ENCODE data around the gene C19orf53.
"Not testable (repeated sequence)": the region's sequence is repeated elsewhere in the genome, so short reads cannot be mapped to it uniquely, and the experiment has no call there.

DNA sequence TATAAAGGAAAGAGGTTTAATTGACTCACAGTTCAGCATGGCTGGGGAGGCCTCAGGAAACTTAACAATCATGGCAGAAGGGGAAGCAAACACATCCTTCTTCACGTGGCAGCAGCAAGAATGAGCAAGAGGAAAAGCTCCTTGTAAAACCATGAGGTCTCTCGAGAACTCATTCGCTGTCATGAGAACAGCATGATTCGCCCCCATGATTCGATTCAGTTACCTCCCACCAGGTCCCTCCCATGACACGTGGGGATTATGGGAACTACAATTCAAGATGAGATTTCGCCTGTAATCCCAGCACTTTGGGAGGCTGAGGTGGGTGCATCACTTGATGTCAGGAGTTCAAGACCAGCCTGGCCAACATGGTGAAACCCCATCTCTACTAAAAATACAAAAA, 20.6 kb upstream of the C19orf53 start:
- TF ChIP-seq, protein P1, sequence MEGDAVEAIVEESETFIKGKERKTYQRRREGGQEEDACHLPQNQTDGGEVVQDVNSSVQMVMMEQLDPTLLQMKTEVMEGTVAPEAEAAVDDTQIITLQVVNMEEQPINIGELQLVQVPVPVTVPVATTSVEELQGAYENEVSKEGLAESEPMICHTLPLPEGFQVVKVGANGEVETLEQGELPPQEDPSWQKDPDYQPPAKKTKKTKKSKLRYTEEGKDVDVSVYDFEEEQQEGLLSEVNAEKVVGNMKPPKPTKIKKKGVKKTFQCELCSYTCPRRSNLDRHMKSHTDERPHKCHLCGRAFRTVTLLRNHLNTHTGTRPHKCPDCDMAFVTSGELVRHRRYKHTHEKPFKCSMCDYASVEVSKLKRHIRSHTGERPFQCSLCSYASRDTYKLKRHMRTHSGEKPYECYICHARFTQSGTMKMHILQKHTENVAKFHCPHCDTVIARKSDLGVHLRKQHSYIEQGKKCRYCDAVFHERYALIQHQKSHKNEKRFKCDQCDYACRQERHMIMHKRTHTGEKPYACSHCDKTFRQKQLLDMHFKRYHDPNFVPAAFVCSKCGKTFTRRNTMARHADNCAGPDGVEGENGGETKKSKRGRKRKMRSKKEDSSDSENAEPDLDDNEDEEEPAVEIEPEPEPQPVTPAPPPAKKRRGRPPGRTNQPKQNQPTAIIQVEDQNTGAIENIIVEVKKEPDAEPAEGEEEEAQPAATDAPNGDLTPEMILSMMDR (conservative IDR thresholded peaks at IDR 0.05; ENCODE audit: low read length): not testable (repeated sequence)
- not testable (repeated sequence) for TF ChIP-seq EZH2phosphoT487 (IDR thresholded peaks at IDR 0.05; ENCODE audit: borderline replicate concordance)

All from Loucy (cell line).